GM18505 (cell line): ENCODE results near the gene ARID5B.

Experiments used
- ATAC-seq: cut with Tn5 transposase; IDR thresholded peaks from one replicate; pipeline ENCODE4 v1.9.1; 2021; ENCODE audit not compliant: unreplicated experiment
- POLR2A ChIP-seq: IDR thresholded peaks from 4 replicates; pipeline ENCODE4 v1.6.1; 2011; ENCODE audit warnings: borderline replicate concordance; ENCODE audit not compliant: insufficient read depth, insufficient read length; ENCODE audit errors: extremely low read depth

ARID5B gene

GRCh38 chr10:62115842-62116241 is 214.3 kb downstream of the ARID5B start:
- TF ChIP-seq POLR2A, result no peak
- no peak for ATAC-seq

GRCh38 chr10:62116896-62117295 is 215.4 kb downstream of the ARID5B start:
- no peak for TF ChIP-seq POLR2A
- no peak for ATAC-seq

GRCh38 chr10:62121187-62121530 is 219.7 kb downstream of the ARID5B start:
- ATAC-seq, result no peak
- no peak for TF ChIP-seq POLR2A

GRCh38 chr10:62127975-62128374 is 226.5 kb downstream of the ARID5B start:
- no peak for ATAC-seq
- no peak for TF ChIP-seq POLR2A

- no peak for ATAC-seq
- no peak for TF ChIP-seq POLR2A
Observed at GRCh38 chr10:62130948-62131347, 229.4 kb downstream of the ARID5B start.

GRCh38 chr10:62131724-62132123 is 230.2 kb downstream of the ARID5B start:
- TF ChIP-seq POLR2A, result no peak
- ATAC-seq, result no peak

GRCh38 chr10:62133618-62134017 is 232.1 kb downstream of the ARID5B start:
- TF ChIP-seq POLR2A, result no peak

GRCh38 chr10:62136931-62137330 is 235.4 kb downstream of the ARID5B start:
- no peak for TF ChIP-seq POLR2A
- no peak for ATAC-seq

More at GRCh38 chr10:62133618-62134017, 232.1 kb downstream of the ARID5B start:
- ATAC-seq, result peak; percentile 79
